HEK293T (cell line): Measurements from ENCODE around the gene PROM2.

Experiments
- CTCF ChIA-PET: fragments of 350-600 bp; formaldehyde crosslinking; extraction: SDS; loops from one replicate; lab custom pipeline; 2021; ENCODE audit warnings: antibody characterized with exemption, inconsistent platforms; lab: Yijun Ruan, JAX
- POLR2A ChIA-PET: fragments of 350-600 bp; formaldehyde crosslinking; extraction: SDS; loops from one replicate; lab custom pipeline; 2020; ENCODE audit warnings: antibody characterized with exemption, inconsistent platforms; lab: Yijun Ruan, JAX
- DNase-seq: peaks from one replicate; pipeline ENCODE4 v3.0.0; 2012; ENCODE audit warnings: mixed read lengths; ENCODE audit errors: extremely low spot score
- ARNT ChIP-seq: fragments of 450-650 bp; IDR thresholded peaks from 2 replicates; pipeline ENCODE4 v1.6.1; 2017; ENCODE audit warnings: mild to moderate bottlenecking
- BHLHE40 ChIP-seq: fragments of 450-650 bp; IDR thresholded peaks from 2 replicates; pipeline ENCODE4 v1.6.1; 2016; ENCODE audit warnings: mild to moderate bottlenecking, moderate library complexity, borderline replicate concordance
- CTBP1 ChIP-seq: fragments of 450-650 bp; IDR thresholded peaks from 2 replicates; pipeline ENCODE4 v1.6.1; 2016; ENCODE audit warnings: borderline replicate concordance
- ELF4 ChIP-seq: fragments of 450-650 bp; IDR thresholded peaks from 2 replicates; pipeline ENCODE4 v1.6.1; 2017; ENCODE audit warnings: antibody characterized with exemption
- FOXA1 ChIP-seq: fragments of 450-650 bp; IDR thresholded peaks from 2 replicates; pipeline ENCODE4 v1.6.1; 2016; ENCODE audit warnings: mild to moderate bottlenecking
- FOXK2 ChIP-seq: fragments of 450-650 bp; IDR thresholded peaks from 2 replicates; pipeline ENCODE4 v1.6.1; 2016; ENCODE audit warnings: mild to moderate bottlenecking
- FOXM1 ChIP-seq: fragments of 450-650 bp; IDR thresholded peaks from 2 replicates; pipeline ENCODE4 v1.6.1; 2017; ENCODE audit warnings: mild to moderate bottlenecking, borderline replicate concordance
- HDGF ChIP-seq: fragments of 450-650 bp; IDR thresholded peaks from 2 replicates; pipeline ENCODE4 v1.6.1; 2017; ENCODE audit warnings: antibody characterized with exemption, borderline replicate concordance
- L3MBTL2 ChIP-seq: fragments of 450-650 bp; conservative IDR thresholded peaks from 2 replicates; pipeline ENCODE4 v1.6.1; 2016; ENCODE audit warnings: mild to moderate bottlenecking
- LEF1 ChIP-seq: fragments of 450-650 bp; IDR thresholded peaks from 2 replicates; pipeline ENCODE4 v1.6.1; 2017; ENCODE audit warnings: mild to moderate bottlenecking, borderline replicate concordance
- NFRKB ChIP-seq: fragments of 450-650 bp; IDR thresholded peaks from 2 replicates; pipeline ENCODE4 v1.6.1; 2016; ENCODE audit warnings: mild to moderate bottlenecking, moderate library complexity
- SP1 ChIP-seq: fragments of 450-650 bp; IDR thresholded peaks from 2 replicates; pipeline ENCODE4 v1.6.1; 2017
- SUZ12 ChIP-seq: fragments of 450-650 bp; IDR thresholded peaks from 2 replicates; pipeline ENCODE4 v1.6.1; 2016; ENCODE audit warnings: mild to moderate bottlenecking
- TARDBP ChIP-seq: fragments of 450-650 bp; IDR thresholded peaks from 2 replicates; pipeline ENCODE4 v1.6.1; 2016
- ZNF384 ChIP-seq: fragments of 450-650 bp; IDR thresholded peaks from 2 replicates; pipeline ENCODE4 v1.6.1; 2016
- TF ChIP-seq, protein P1 (sequence below): fragments of 450-650 bp; IDR thresholded peaks from 2 replicates; pipeline ENCODE4 v1.6.1; 2016

The PROM2 gene

GRCh38 chr2:95274291-95275150, at the start of gene PROM2:
TSS of gene PROM2 (plus strand) at chr2:95274449. CDS start at chr2:95274586, 137 bp downstream.
- ChIA-PET CTCF (no interaction called here), POLR2A (no interaction called here)
- DNase-seq, result no peak
- TF ChIP-seq FOXA1 (no peak), TARDBP (no peak), ZNF384 (no peak), FOXM1 (no peak)

GRCh38 chr2:95225658-95226057, 48.6 kb upstream of the PROM2 start:
- TF ChIP-seq FOXM1, result no peak
- TF ChIP-seq, protein P1, sequence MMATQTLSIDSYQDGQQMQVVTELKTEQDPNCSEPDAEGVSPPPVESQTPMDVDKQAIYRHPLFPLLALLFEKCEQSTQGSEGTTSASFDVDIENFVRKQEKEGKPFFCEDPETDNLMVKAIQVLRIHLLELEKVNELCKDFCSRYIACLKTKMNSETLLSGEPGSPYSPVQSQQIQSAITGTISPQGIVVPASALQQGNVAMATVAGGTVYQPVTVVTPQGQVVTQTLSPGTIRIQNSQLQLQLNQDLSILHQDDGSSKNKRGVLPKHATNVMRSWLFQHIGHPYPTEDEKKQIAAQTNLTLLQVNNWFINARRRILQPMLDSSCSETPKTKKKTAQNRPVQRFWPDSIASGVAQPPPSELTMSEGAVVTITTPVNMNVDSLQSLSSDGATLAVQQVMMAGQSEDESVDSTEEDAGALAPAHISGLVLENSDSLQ, result no peak
- TF ChIP-seq ELF4, result no peak
- no peak for TF ChIP-seq SUZ12
- TF ChIP-seq CTBP1, result no peak
- no peak for TF ChIP-seq HDGF
- no peak for TF ChIP-seq L3MBTL2
- TF ChIP-seq TARDBP, result no peak
- TF ChIP-seq ZNF384, result no peak
- no peak for DNase-seq
- POLR2A ChIA-PET, result no interaction called here
- CTCF ChIA-PET, result no interaction called here

DNA sequence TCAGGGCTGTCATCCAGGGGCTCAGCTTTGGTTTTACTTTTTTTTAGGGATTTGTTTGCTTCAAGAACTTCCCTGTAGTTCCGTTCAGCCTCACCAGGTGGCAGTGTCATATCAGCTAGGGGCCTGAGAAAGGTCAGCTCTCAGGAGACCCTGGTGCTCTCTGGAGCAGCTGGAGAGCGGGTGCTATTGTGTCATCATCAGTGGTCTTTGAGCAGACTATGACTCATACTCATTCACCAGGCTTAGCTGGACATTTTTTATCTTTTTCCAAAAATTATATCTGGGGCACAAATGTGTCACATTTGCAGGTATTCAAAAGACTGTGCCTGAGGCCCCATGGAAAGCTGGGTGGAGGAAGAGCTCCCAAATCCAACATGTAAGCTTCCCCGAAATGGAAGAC, 42.5 kb upstream of the PROM2 start:
- TF ChIP-seq HDGF, result no peak
- peak; percentile 65 for DNase-seq
- ChIA-PET POLR2A (interaction anchor here (0.8 to 1.6 kb wide), 4 partner anchors 19 to 114 kb away, joined by 3 to 5 read pairs (median 4); partner anchors contain the start of gene ZNF892), CTCF (interaction anchor here (0.6 to 2.2 kb wide), 17 partner anchors 8 to 171 kb away, joined by 3 to 13 read pairs (median 4); partner anchors contain the start of genes FAHD2A and ZNF892)

GRCh38 chr2:95232232-95232631, 42.0 kb upstream of the PROM2 start:
- TF ChIP-seq LEF1 (no peak), FOXA1 (no peak), SP1 (no peak), FOXM1 (no peak), CTBP1 (no peak), HDGF (no peak), FOXK2 (no peak), ARNT (no peak), BHLHE40 (no peak), NFRKB (no peak), SUZ12 (no peak), ZNF384 (no peak), ELF4 (no peak)
- CTCF ChIA-PET, result interaction anchor here (0.6 to 2.2 kb wide), 13 partner anchors 8 to 171 kb away, joined by 3 to 13 read pairs (median 4); partner anchors contain the start of gene FAHD2A
- POLR2A ChIA-PET, result interaction anchor here (1.1 to 1.6 kb wide), 2 partner anchors 25 to 113 kb away, joined by 4 to 5 read pairs; partner anchors contain the start of gene ZNF892
- DNase-seq, result no peak

DNA sequence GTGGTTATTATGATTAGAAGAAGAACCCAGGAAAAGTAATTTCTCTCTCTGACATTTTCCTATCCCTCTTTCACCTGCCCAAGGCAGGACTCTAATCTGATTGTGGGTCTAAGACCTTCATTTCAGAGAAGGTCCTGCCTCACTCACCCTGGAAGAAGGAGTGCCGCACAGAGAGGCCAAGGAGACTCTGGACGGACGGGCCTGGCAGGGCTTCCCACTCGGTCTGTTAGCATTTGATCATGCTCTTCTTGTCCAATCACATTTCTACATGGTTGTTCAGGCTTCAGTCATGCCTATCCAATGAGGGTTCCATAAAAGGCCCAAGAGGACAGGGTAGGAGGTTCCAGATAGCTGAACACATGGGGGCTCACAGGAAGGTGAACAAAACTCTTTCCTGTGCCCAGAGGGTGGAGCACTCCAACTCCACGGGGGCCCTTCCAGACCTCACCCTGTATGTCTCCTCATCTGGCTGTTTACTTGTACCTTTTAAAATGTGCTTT, 39.9 kb upstream of the PROM2 start:
- ChIA-PET CTCF (no interaction called here), POLR2A (no interaction called here)
- TF ChIP-seq TARDBP, result no peak
- TF ChIP-seq LEF1, result no peak
- TF ChIP-seq SUZ12, result no peak
- no peak for TF ChIP-seq FOXK2
- no peak for TF ChIP-seq CTBP1
- no peak for DNase-seq

- DNase-seq, result no peak
- no peak for TF ChIP-seq SUZ12
- no peak for TF ChIP-seq ARNT
- no peak for TF ChIP-seq LEF1
- no peak for TF ChIP-seq FOXA1
- no peak for TF ChIP-seq HDGF
- no peak for TF ChIP-seq ELF4
- no peak for TF ChIP-seq L3MBTL2
- TF ChIP-seq, protein P1, result no peak
- TF ChIP-seq FOXM1, result no peak
- no peak for TF ChIP-seq FOXK2
- no peak for TF ChIP-seq ZNF384
- TF ChIP-seq CTBP1, result no peak
- TF ChIP-seq BHLHE40, result no peak
- TF ChIP-seq NFRKB, result no peak
- TF ChIP-seq TARDBP, result no peak
- no peak for TF ChIP-seq SP1
- POLR2A ChIA-PET, result no interaction called here
- CTCF ChIA-PET, result no interaction called here
These were observed 39.4 kb upstream of the PROM2 start for GRCh38 chr2:95234816-95235215.

GRCh38 chr2:95238131-95238530, 36.1 kb upstream of the PROM2 start:
- POLR2A ChIA-PET, result no interaction called here
- CTCF ChIA-PET, result no interaction called here
- TF ChIP-seq NFRKB (no peak), L3MBTL2 (no peak), CTBP1 (no peak), FOXK2 (no peak), SUZ12 (no peak), SP1 (no peak), ARNT (no peak), FOXM1 (no peak), FOXA1 (no peak), TARDBP (no peak), HDGF (no peak), ZNF384 (no peak), BHLHE40 (no peak), LEF1 (no peak), ELF4 (no peak)
- TF ChIP-seq, protein P1, result no peak
- no peak for DNase-seq
